Measurements from ENCODE around the gene TTC22. TPM values are rescaled to one million over a fixed set of nuclear protein-coding genes. Genes with fewer than 3 reads are reported as not detected.

Gene TTC22
- total RNA-seq, 1 donor from 2014 or later = not detected

DNA sequence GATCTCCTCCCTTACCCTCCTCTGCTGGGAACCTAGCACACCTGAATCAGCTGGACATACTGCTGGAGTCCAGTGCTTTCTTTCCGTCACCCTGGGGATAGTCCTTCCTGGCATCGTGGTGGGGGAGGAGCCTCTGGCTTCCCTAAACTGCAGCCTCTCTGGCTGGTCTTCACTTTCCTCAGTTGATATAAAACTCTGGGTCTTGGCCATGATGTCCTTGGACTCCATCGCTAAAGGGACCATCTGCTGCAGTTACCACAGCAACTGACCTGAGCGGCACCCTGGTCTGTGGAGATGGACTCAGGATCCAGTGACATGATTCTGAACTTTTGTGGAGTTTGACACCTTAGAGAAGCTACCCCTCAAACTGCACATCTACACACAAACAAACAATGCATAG, 59.6 kb downstream of the TTC22 start:
- no peak for DNase-seq
- intact Hi-C loops (cut with DNase I) = no loop called here
- ATAC-seq (ENCODE audit: poor library complexity) = no peak

DNA sequence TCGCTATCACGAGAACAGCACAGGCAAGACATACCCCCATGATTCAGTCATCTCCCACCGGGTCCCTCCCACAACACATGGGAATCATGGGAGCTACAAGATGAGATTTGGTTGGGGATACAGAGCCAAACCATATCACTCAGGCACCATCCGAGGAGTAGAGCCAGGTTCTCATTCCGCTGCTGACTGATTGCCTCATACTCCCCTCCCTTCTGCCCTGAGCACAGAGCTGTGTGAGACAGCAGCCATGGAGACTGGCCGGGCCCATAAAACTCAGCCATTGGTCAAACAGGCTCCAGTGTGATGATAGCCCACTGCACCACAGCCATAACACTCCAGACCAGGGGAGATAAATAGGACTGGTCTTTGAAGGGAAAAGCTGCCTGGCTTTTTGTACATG, 62.9 kb downstream of the TTC22 start:
- ATAC-seq (ENCODE audit: poor library complexity) (no peak), DNase-seq (no peak)
- intact Hi-C loops (cut with DNase I) = no loop called here

DNA sequence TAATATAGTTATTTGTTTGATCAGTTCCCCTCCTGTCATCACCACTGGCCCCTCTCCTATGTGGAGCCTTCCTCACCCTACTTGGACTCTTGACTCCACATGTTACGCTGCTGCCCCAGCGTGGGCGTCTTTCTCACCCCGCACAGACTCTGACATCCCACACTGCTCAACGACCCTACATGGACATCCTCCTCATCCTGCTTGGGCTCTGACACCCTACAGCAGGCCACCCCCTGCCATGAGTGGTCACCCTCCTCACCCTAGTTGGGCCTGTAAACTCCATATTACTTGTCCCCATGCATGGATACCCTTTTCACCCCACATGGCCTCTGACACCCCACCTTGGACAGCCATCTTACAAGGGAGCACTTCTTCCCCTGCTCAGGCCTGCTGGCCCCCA, 64.4 kb downstream of the TTC22 start:
- intact Hi-C loops (cut with DNase I) = no loop called here
- ATAC-seq (ENCODE audit: poor library complexity) (no peak), DNase-seq (no peak)

Other genes starting within 250 kb of the TTC22 start
- 2.1 TPM for gene FAM151A, start 177.8 kb downstream of the TTC22 start, total RNA-seq
- 4.5 TPM for gene MROH7, start 159.5 kb downstream of the TTC22 start, total RNA-seq
- gene TTC4, start 85.5 kb downstream of the TTC22 start, total RNA-seq = 14.8 TPM
- 4.0 TPM for gene PARS2, start 36.8 kb downstream of the TTC22 start, total RNA-seq
- 9.4 TPM for gene DHCR24, start 85.9 kb upstream of the TTC22 start, total RNA-seq
- gene TMEM61, start 179.3 kb upstream of the TTC22 start, total RNA-seq = 0.27 TPM
- gene BSND, start 197.6 kb upstream of the TTC22 start, total RNA-seq = not detected
- not detected for gene PCSK9, start 238.2 kb upstream of the TTC22 start, total RNA-seq

Data from Right ventricle myocardium superior (tissue), 1 donor.